ENCODE data around the gene PRSS33.

GRCh38 chr16:2786061-2786825 is 1.1 kb downstream of the PRSS33 start:
- TF ChIP-seq BHLHE40 (IDR thresholded peaks at IDR 0.05; ENCODE audit: borderline replicate concordance) (no peak), FOXA1 (IDR thresholded peaks at IDR 0.05) (no peak), FOXK2 (IDR thresholded peaks at IDR 0.05) (no peak), TARDBP (IDR thresholded peaks at IDR 0.05) (no peak)
